K562 (cell line): ENCODE results near the gene AQP5. TPM values are rescaled to one million over a fixed set of nuclear protein-coding genes. Genes with fewer than 3 reads are reported as not detected.

Source experiments
- ATAC-seq: fragments of 200-7000 bp; cut with Tn5 transposase; 3 replicates; pipeline ENCODE4 v1.9.1; 2020; ENCODE audit warnings: moderate library complexity
- BruUV-seq: library from RNA; stranded (reverse); fragments of 400-500 nt; replicated peaks from 2 replicates; lab custom pipeline; 2021; lab: Mats Ljungman, UMichigan
- CTCF ChIA-PET: fragments of 300-600 bp; formaldehyde crosslinking; extraction: SDS; loops from one replicate; lab custom pipeline; 2021; ENCODE audit warnings: low intra/inter-chr PET ratio; lab: Yijun Ruan, JAX
- POLR2A ChIA-PET: fragments of 300-600, 350-650 bp; sonication (Branson Sonifier 250); formaldehyde crosslinking; extraction: SDS; loops from one replicate; lab custom pipeline; 2021; ENCODE audit warnings: antibody characterized with exemption, inconsistent platforms; lab: Yijun Ruan, JAX
- DNase-seq, 4 experiments: peaks; one replicate each; pipeline versions ENCODE4 v3.0.0 to v3.0.0-alpha.2; 2011 to 2018; ENCODE audit warnings: low spot score in 3 of 4, mixed read lengths in 3 of 4; ENCODE audit errors: extremely low read depth in 1 of 4
- FAIRE-seq: peaks from 2 replicates; lab custom pipeline; 2011; peaks lifted over from hg19 to GRCh38; lab: Jason Lieb, UNC
- H2AFZ ChIP-seq: 2 replicates; pipeline ENCODE4 v1.6.0; 2011; ENCODE audit warnings: low read depth, low read length, control low read depth, inconsistent platforms
- H3K27ac ChIP-seq: fragments of 200-600 bp; 3 replicates; pipeline ENCODE4 v1.8.0; 2011; ENCODE audit warnings: low read depth, mild to moderate bottlenecking, control low read depth, inconsistent platforms, low read length, moderate library complexity, mixed read lengths; ENCODE audit errors: extremely low read depth
- H3K27me3 ChIP-seq, 2 experiments: fragments of 300-600 bp in 1 of 2; 2 replicates in 1 of 2; 3 replicates in 1 of 2; pipeline versions ENCODE4 v1.6.0 to v1.8.0; 2011; ENCODE audit warnings: inconsistent platforms in 2 of 2, low read length in 2 of 2, mild to moderate bottlenecking in 1 of 2, mixed read lengths in 1 of 2, moderate library complexity in 1 of 2; ENCODE audit not compliant: control insufficient read depth in 2 of 2, insufficient read depth in 2 of 2
- H3K36me3 ChIP-seq: fragments of 300-600 bp; 3 replicates; pipeline ENCODE4 v1.8.0; 2011; ENCODE audit warnings: mild to moderate bottlenecking, low read length, inconsistent platforms; ENCODE audit not compliant: control insufficient read depth, insufficient read depth
- H3K4me1 ChIP-seq, 2 experiments: fragments of 200-600 bp in 1 of 2; replicated peaks in 1 of 2; 2 replicates in 1 of 2; 3 replicates in 1 of 2; pipeline versions ENCODE4 v1.5.1 to v1.8.0; 2011; ENCODE audit warnings: inconsistent platforms in 2 of 2, low read length in 2 of 2, mild to moderate bottlenecking in 1 of 2, mixed read lengths in 1 of 2, moderate library complexity in 1 of 2; ENCODE audit not compliant: control insufficient read depth in 2 of 2, insufficient read depth in 2 of 2
- H3K4me2 ChIP-seq: 2 replicates; pipeline ENCODE4 v1.6.1; 2011; ENCODE audit warnings: low read length, control low read depth, inconsistent platforms, mixed read lengths; ENCODE audit not compliant: insufficient read depth
- H3K4me3 ChIP-seq: fragments of 200-600 bp; sonication (generic), shearing (Covaris generic); 2 replicates; pipeline ENCODE4 v1.5.1; 2016; ENCODE audit warnings: control low read depth, inconsistent platforms
- H3K79me2 ChIP-seq: fragments of 200-600 bp; 3 replicates; pipeline ENCODE4 v1.8.0; 2011; ENCODE audit warnings: low read length, inconsistent platforms; ENCODE audit not compliant: control insufficient read depth, insufficient read depth
- H3K9ac ChIP-seq, 2 experiments: 2 replicates each; pipeline versions ENCODE4 v1.6.0 to v1.6.1; 2011; ENCODE audit warnings: low read depth in 2 of 2, low read length in 2 of 2, control low read depth in 1 of 2, inconsistent platforms in 1 of 2, mild to moderate bottlenecking in 1 of 2, mixed read lengths in 1 of 2; ENCODE audit not compliant: insufficient read depth in 1 of 2
- H3K9me1 ChIP-seq: one replicate; pipeline ENCODE4 v1.6.0; 2011; ENCODE audit warnings: inconsistent platforms, mild to moderate bottlenecking, low read length, moderate library complexity; ENCODE audit not compliant: control insufficient read depth, insufficient read depth
- H3K9me3 ChIP-seq: replicated peaks from 2 replicates; pipeline ENCODE4 v1.5.1; 2011; ENCODE audit warnings: low read depth, low read length, inconsistent platforms; ENCODE audit not compliant: control insufficient read depth, insufficient read depth
- H4K20me1 ChIP-seq: replicated peaks from 2 replicates; pipeline ENCODE4 v1.6.1; 2011; ENCODE audit warnings: low read length, inconsistent platforms, mixed read lengths; ENCODE audit not compliant: control insufficient read depth, insufficient read depth
- AFF1 ChIP-seq, 2 experiments: fragments of 450-650 bp; IDR thresholded peaks; 2 replicates each; pipeline ENCODE4 v1.6.1; 2018; ENCODE audit warnings: mild to moderate bottlenecking in 2 of 2, low read depth in 1 of 2; ENCODE audit not compliant: partially characterized antibody in 2 of 2
- BRF2 ChIP-seq: IDR thresholded peaks from 3 replicates; pipeline ENCODE4 v1.6.1; 2011; ENCODE audit warnings: borderline replicate concordance, mild to moderate bottlenecking; ENCODE audit not compliant: insufficient read length, insufficient read depth
- CREM ChIP-seq: IDR thresholded peaks from 2 replicates; pipeline ENCODE4 v1.6.1; 2014; ENCODE audit warnings: antibody characterized with exemption, low read depth
- HES1 ChIP-seq: fragments of 450-650 bp; IDR thresholded peaks from 2 replicates; pipeline ENCODE4 v1.6.1; 2016; ENCODE audit warnings: low read depth, mild to moderate bottlenecking, moderate library complexity
- HIVEP1 ChIP-seq: fragments of 250-450 bp; sonication (Bioruptor Pico); IDR thresholded peaks from 2 replicates; pipeline ENCODE4 v1.4.0; 2020; ENCODE audit warnings: mild to moderate bottlenecking
- IRF9 ChIP-seq: fragments of 450-650 bp; IDR thresholded peaks from 2 replicates; pipeline ENCODE4 v1.6.1; 2016; ENCODE audit warnings: missing biosample characterization, missing genetic modification characterization
- JUNB ChIP-seq: fragments of 450-650 bp; formaldehyde crosslinking; conservative IDR thresholded peaks from 2 replicates; pipeline ENCODE4 v1.4.0; 2020; ENCODE audit warnings: mild to moderate bottlenecking
- MTA3 ChIP-seq: fragments of 450-650 bp; formaldehyde crosslinking; IDR thresholded peaks from 2 replicates; pipeline ENCODE4 v1.6.1; 2017; ENCODE audit warnings: mild to moderate bottlenecking, borderline replicate concordance
- NCOR1 ChIP-seq: fragments of 450-650 bp; IDR thresholded peaks from 2 replicates; pipeline ENCODE4 v1.6.1; 2016; ENCODE audit warnings: mild to moderate bottlenecking, moderate library complexity
- RBFOX2 ChIP-seq: fragments of 200-400 bp; formaldehyde crosslinking; IDR thresholded peaks from 2 replicates; pipeline ENCODE4 v1.6.1; 2017; ENCODE audit warnings: low read depth, mild to moderate bottlenecking, low read length, moderate library complexity
- RCOR1 ChIP-seq, 2 experiments: IDR thresholded peaks; 2 replicates each; pipeline ENCODE4 v1.6.1; 2012; ENCODE audit warnings: low read depth in 2 of 2, low read length in 2 of 2, borderline replicate concordance in 1 of 2, improper control_type of control experiment in 1 of 2
- TOE1 ChIP-seq, 2 experiments: fragments of 450-650 bp in 1 of 2; sonication (generic) in 1 of 2; formaldehyde crosslinking in 1 of 2; IDR thresholded peaks; 2 replicates each; pipeline versions ENCODE4 v1.7.1 to v1.8.0; 2016 to 2022; ENCODE audit warnings: borderline replicate concordance in 2 of 2, mild to moderate bottlenecking in 2 of 2, antibody characterized with exemption in 1 of 2, inconsistent platforms in 1 of 2, low read depth in 1 of 2, missing genetic modification reagents in 1 of 2, moderate library complexity in 1 of 2
- ZBED1 ChIP-seq: IDR thresholded peaks from 2 replicates; pipeline ENCODE4 v1.6.1; 2014
- ZFPM2 ChIP-seq: fragments of 250-450 bp; sonication (Bioruptor Pico); IDR thresholded peaks from 2 replicates; pipeline ENCODE4 v1.5.1; 2022; ENCODE audit warnings: mild to moderate bottlenecking
- ZNF24 ChIP-seq: fragments of 450-650 bp; IDR thresholded peaks from 2 replicates; pipeline ENCODE4 v1.6.1; 2016
- ZNF316 ChIP-seq: fragments of 450-650 bp; IDR thresholded peaks from 2 replicates; pipeline ENCODE4 v1.6.1; 2016
- WGBS: fragments of 100-300 bp; shearing (Covaris generic); methylation state at CpG from one replicate; pipeline ENCODE4 v1.1.6; 2016; ENCODE audit warnings: low coverage, mixed read lengths; ENCODE audit not compliant: insufficient coverage; ENCODE audit errors: missing lambda C conversion rate; 5-methylcytosine and 5-hydroxymethylcytosine counted together
- in situ Hi-C: fragments of 300-500 bp; cut with MboI; formaldehyde crosslinking; loops from 4 replicates; pipeline ENCODE4 v1.15.0; 2018; ENCODE audit warnings: inconsistent platforms, mixed read lengths
- intact Hi-C: fragments of 100-400 bp; cut with micrococcal nuclease; formaldehyde crosslinking; loops from 2 replicates; pipeline ENCODE4 v1.14.2; 2022
- polyA plus RNA-seq, 8 experiments: library from polyadenylated mRNA; depleted of rRNA in 4 of 8; stranded (reverse) in 5 of 8; unstranded in 3 of 8; fragments of >200 nt; fragmentation: Nextera tagmentation in 2 of 8; fragmentation: Illumina TruSeq in 1 of 8; extraction: Ambion mirVana in 2 of 8; extraction: Trizol in 1 of 8; gene quantifications; 2 replicates each; pipeline versions ENCODE4 v1.2.1 to v1.2.3, GENCODE V29; 2011 to 2014; ENCODE audit warnings: inconsistent platforms in 1 of 8, missing spikeins in 1 of 8
- total RNA-seq, 7 experiments: library from RNA; depleted of rRNA in 6 of 7; stranded (reverse); fragments of >200 nt in 6 of 7; fragmentation: Illumina TruSeq in 2 of 7; extraction: Trizol in 2 of 7; gene quantifications; 2 replicates each; pipeline versions ENCODE4 v1.2.1 to v1.2.3, GENCODE V29; 2011 to 2021; ENCODE audit warnings: low replicate concordance in 1 of 7

The AQP5 gene
- total and polyA plus RNA-seq, 9 of the 15 experiments (the other 6 are each of a cell fraction or from before 2014, with no cell fraction given) = not detected

GRCh38 chr12:49974231-49974675, 12.6 kb downstream of the AQP5 start:
- WGBS = 13% methylated on average over 15 of the region's 15 CpGs
- intact Hi-C loops (no loop called here), in situ Hi-C loops (loop anchor here (5.0 kb wide), 1 partner anchor 93 kb away; no protein-coding TSS in a partner anchor)
- H4K20me1 ChIP-seq = peaks cover 18% of the 10 kb centered on the region
- H3K9me3 ChIP-seq = no peaks in the 10 kb centered on the region
- H3K27me3 ChIP-seq = peaks cover 21 to 50% of the 10 kb centered on the region in 2 experiments; a peak in 4 of 5 replicates
- ChIA-PET CTCF (interaction anchor here (0.6 to 1.5 kb wide), 6 partner anchors 81 to 1244 kb away, joined by 3 to 5 read pairs (median 4); no protein-coding TSS in a partner anchor), POLR2A (interaction anchor here (0.6 to 1.0 kb wide), 5 partner anchors 8 to 201 kb away, joined by 3 to 5 read pairs (median 3); no protein-coding TSS in a partner anchor)
- no peak overlapping the region; a peak in 1 of 4 replicates for H3K9ac ChIP-seq
- DNase-seq (peak; percentile 60 to 70 (median 64)), FAIRE-seq (peak; percentile 80), ATAC-seq (peak; percentile 94)
- H3K9me1 ChIP-seq = no peaks in the 10 kb centered on the region
- H3K79me2 ChIP-seq = no peaks in the 10 kb centered on the region
- no peak overlapping the region for H3K27ac ChIP-seq
- H3K4me3 ChIP-seq = no peak overlapping the region
- no peak overlapping the region for H3K4me2 ChIP-seq
- BruUV-seq = no TSS peak
- no peak overlapping the region for H2AFZ ChIP-seq
- H3K36me3 ChIP-seq = no peaks in the 10 kb centered on the region
- H3K4me1 ChIP-seq = peaks cover 0 to 31% of the 10 kb centered on the region in 2 experiments; a peak in 2 of 5 replicates
- TF ChIP-seq ZNF316 (no peak), BRF2 (no peak), HIVEP1 (CRISPR knock-in tag) (no peak), AFF1 (IDR thresholded peaks at IDR 0.05; ENCODE audit: low read depth in 1 of 2, partially characterized antibody in 2 of 2) (no peak), MTA3 (no peak), ZNF24 (no peak), HES1 (no peak), TOE1 (IDR thresholded peaks at IDR 0.05; ENCODE audit: borderline replicate concordance) (no peak), TOE1 (CRISPR knock-in tag; IDR thresholded peaks at IDR 0.05; ENCODE audit: borderline replicate concordance, low read depth) (no peak), RBFOX2 (no peak), JUNB (CRISPR knock-in tag) (no peak), CREM (0 out of 2 replicates have a peak, but pooled peaks have one; percentile 24), IRF9 (tag) (no peak), RCOR1 (IDR thresholded peaks at IDR 0.05; ENCODE audit: borderline replicate concordance in 1 of 2, low read depth in 2 of 2, low read length in 2 of 2) (peak in 1 of 2 experiments; percentile 22; a peak in 1 of 4 replicates), ZBED1 (no peak), ZFPM2 (CRISPR knock-in tag) (0 out of 2 replicates have a peak, but pooled peaks have one; percentile 8), NCOR1 (no peak)
